Nephron progenitor cell (in vitro differentiated cells): ENCODE results near the gene IL25.
A peak's percentile ranks its signal among the peaks of the same experiment; 100 is the strongest.

Source experiments
- DNase-seq: peaks from one replicate; pipeline ENCODE4 v3.0.0; 2021
- H3K27ac Mint-ChIP-seq: 2 replicates; pipeline ENCODE4 v1.8.0; 2021; ENCODE audit warnings: mild to moderate bottlenecking, moderate library complexity, mixed read lengths
- H3K27me3 Mint-ChIP-seq: 2 replicates; pipeline ENCODE4 v1.8.0; 2021; ENCODE audit warnings: mild to moderate bottlenecking, low read depth, mixed read lengths; ENCODE audit not compliant: poor library complexity
- H3K36me3 Mint-ChIP-seq: 2 replicates; pipeline ENCODE4 v1.8.0; 2021; ENCODE audit warnings: low read depth, mixed read lengths
- H3K4me1 Mint-ChIP-seq: 2 replicates; pipeline ENCODE4 v1.8.0; 2021; ENCODE audit warnings: mixed read lengths
- H3K4me3 Mint-ChIP-seq: 2 replicates; pipeline ENCODE4 v1.8.0; 2021; ENCODE audit warnings: mild to moderate bottlenecking, moderate library complexity, mixed read lengths
- H3K9me3 Mint-ChIP-seq: 2 replicates; pipeline ENCODE4 v1.8.0; 2021; ENCODE audit warnings: mild to moderate bottlenecking, moderate library complexity, mixed read lengths
- CTCF ChIP-seq: fragments of 200-600 bp; sonication (generic); IDR thresholded peaks from 2 replicates; pipeline ENCODE4 v1.5.0; 2021; ENCODE audit warnings: antibody characterized with exemption

Gene IL25

GRCh38 chr14:23327947-23328744, 44.5 kb upstream of the IL25 start:
- DNase-seq, result peak; percentile 72
- H3K4me1 Mint-ChIP-seq, result peaks cover 28% of the 10 kb centered on the region
- H3K36me3 Mint-ChIP-seq, result peaks cover 29% of the 10 kb centered on the region
- no peak overlapping the region for H3K4me3 Mint-ChIP-seq
- TF ChIP-seq CTCF, result peak; percentile 89
- no peaks in the 10 kb centered on the region for H3K9me3 Mint-ChIP-seq
- H3K27me3 Mint-ChIP-seq, result peaks cover 9% of the 10 kb centered on the region
- no peak overlapping the region for H3K27ac Mint-ChIP-seq

GRCh38 chr14:23335623-23336022, 37.0 kb upstream of the IL25 start:
- no peaks in the 10 kb centered on the region for H3K4me1 Mint-ChIP-seq
- no peak for TF ChIP-seq CTCF
- no peak overlapping the region for H3K27ac Mint-ChIP-seq
- H3K4me3 Mint-ChIP-seq, result no peak overlapping the region
- peaks cover 45% of the 10 kb centered on the region for H3K27me3 Mint-ChIP-seq
- peaks cover 38% of the 10 kb centered on the region for H3K9me3 Mint-ChIP-seq
- no peak for DNase-seq
- H3K36me3 Mint-ChIP-seq, result no peaks in the 10 kb centered on the region

- DNase-seq, result no peak
Measured at GRCh38 chr14:23339506-23340268, 32.9 kb upstream of the IL25 start.

GRCh38 chr14:23344481-23344880, 28.1 kb upstream of the IL25 start:
- H3K4me3 Mint-ChIP-seq, result no peak overlapping the region
- no peak for TF ChIP-seq CTCF
- H3K9me3 Mint-ChIP-seq, result peaks cover 22% of the 10 kb centered on the region
- peaks cover 2% of the 10 kb centered on the region for H3K36me3 Mint-ChIP-seq
- H3K27me3 Mint-ChIP-seq, result peaks cover 1% of the 10 kb centered on the region
- DNase-seq, result no peak
- peaks cover 9% of the 10 kb centered on the region for H3K4me1 Mint-ChIP-seq
- no peak overlapping the region for H3K27ac Mint-ChIP-seq

More at GRCh38 chr14:23339506-23340268, 32.9 kb upstream of the IL25 start:
- Mint-ChIP-seq H3K27me3 (peaks cover 22% of the 10 kb centered on the region), H3K4me3 (no peak overlapping the region), H3K27ac (no peak overlapping the region), H3K4me1 (no peaks in the 10 kb centered on the region), H3K9me3 (peaks cover 49% of the 10 kb centered on the region), H3K36me3 (no peaks in the 10 kb centered on the region)
- no peak for TF ChIP-seq CTCF

- no peak for DNase-seq
- Mint-ChIP-seq H3K9me3 (peaks cover 15% of the 10 kb centered on the region), H3K27me3 (peaks cover 18% of the 10 kb centered on the region), H3K36me3 (peaks cover 16% of the 10 kb centered on the region), H3K4me3 (no peak overlapping the region), H3K4me1 (peaks cover 17% of the 10 kb centered on the region), H3K27ac (peak overlapping the region; percentile 76)
- TF ChIP-seq CTCF, result no peak
Measured at GRCh38 chr14:23345987-23346692, 26.5 kb upstream of the IL25 start.
